Measurements from ENCODE around the gene TOX2. TPM values are rescaled to one million over a fixed set of nuclear protein-coding genes. Genes with fewer than 3 reads are reported as not detected.
A peak's percentile ranks its signal among the peaks of the same experiment; 100 is the strongest.

The TOX2 gene
- total and polyA plus RNA-seq, 2 of the 8 experiments (the other 6 are each of a cell fraction or from before 2014, with no cell fraction given): 1.8 to 3.4 TPM

DNA sequence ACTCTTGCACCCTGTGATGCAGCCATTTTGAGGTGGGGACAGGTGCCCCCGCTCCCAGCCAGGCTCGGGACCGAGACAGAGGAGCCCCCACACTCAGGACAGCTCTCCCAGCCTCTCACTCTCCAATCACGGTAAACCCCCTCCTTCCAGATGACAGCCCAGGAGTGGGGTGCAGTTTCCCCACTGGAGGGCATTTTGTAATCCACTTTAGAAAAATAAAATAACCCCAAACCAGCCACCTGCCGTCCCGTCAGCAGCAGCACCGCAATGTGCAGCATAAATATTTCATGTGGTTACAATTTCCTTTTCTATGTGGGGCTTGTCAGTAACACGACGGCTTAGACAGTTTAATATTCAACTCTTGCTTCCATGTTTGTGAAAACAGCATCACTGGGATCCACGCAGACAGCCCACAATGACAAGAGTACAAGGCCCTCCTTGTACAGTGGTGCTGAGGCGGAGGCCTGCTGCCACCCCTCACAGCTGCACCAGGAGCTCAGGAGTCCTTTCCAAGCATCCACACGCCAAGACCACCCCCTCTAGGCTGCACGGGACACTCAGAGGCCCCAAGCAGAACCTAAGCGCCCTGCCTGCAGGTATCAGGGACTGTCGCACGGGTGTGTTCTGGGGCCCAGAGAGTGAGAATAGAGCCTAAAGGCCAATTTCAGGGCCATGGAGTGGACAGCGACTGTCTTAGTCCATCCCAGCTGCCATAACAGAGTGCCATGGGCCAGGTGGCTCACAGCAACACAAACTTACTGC, 155.7 kb downstream of the TOX2 start:
- Histone ChIP-seq H2BK5ac (ENCODE audit: low read depth, low read length) (no peak overlapping the region), H4K8ac (ENCODE audit: extremely low read depth, insufficient read depth, low read length) (peak overlapping the region; percentile 47; the same call in 1 of the 2 replicates), H2BK12ac (ENCODE audit: low read depth, low read length) (no peak overlapping the region), H3K4ac (replicated peaks; ENCODE audit: insufficient read length, low read depth, low read length) (no peak overlapping the region), H3K27ac (ENCODE audit: low read depth, low read length) (no peak overlapping the region), H3K23me2 (ENCODE audit: low read depth, low read length) (no peaks in the 10 kb centered on the region), H3K4me2 (ENCODE audit: insufficient read depth in 1 of 2, low read depth in 2 of 2, low read length in 2 of 2) (no peak overlapping the region), H2BK120ac (replicated peaks; ENCODE audit: low read depth, low read length) (no peak overlapping the region), H3K9ac (replicated peaks in 1 of 4; ENCODE audit: extremely low read depth in 1 of 4, low read depth in 3 of 4, low read length in 3 of 4) (no peak overlapping the region), H3K36me3 (ENCODE audit: control insufficient read depth in 2 of 4, insufficient read depth in 4 of 4, low read length in 3 of 4) (no peaks in the 10 kb centered on the region), H3K4me3 (ENCODE audit: extremely low read depth in 1 of 4, insufficient read depth in 2 of 4, low read depth in 3 of 4, low read length in 4 of 4) (no peak overlapping the region), H3K4me1 (replicated peaks in 1 of 4; ENCODE audit: control insufficient read depth in 3 of 4, insufficient read depth in 4 of 4, low read length in 3 of 4) (peaks cover 0 to 7% (median 1%) of the 10 kb centered on the region in 4 experiments; a peak in 3 of 7 replicates), H4K91ac (replicated peaks; ENCODE audit: insufficient read length, low read length) (no peak overlapping the region), H3K23ac (ENCODE audit: insufficient read length) (no peak overlapping the region), H4K20me1 (replicated peaks in 1 of 2; ENCODE audit: control insufficient read depth in 1 of 2, insufficient read depth in 2 of 2, low read length in 2 of 2) (no peaks in the 10 kb centered on the region), H2AFZ (ENCODE audit: low read length) (no peak overlapping the region), H3K79me2 (ENCODE audit: control insufficient read depth in 1 of 2, insufficient read depth in 2 of 2, low read length in 2 of 2) (no peaks in the 10 kb centered on the region), H3K14ac (ENCODE audit: insufficient read length) (no peak overlapping the region), H2BK15ac (ENCODE audit: low read length) (no peak overlapping the region), H4K5ac (ENCODE audit: insufficient read length, low read depth, low read length) (no peak overlapping the region), H3K56ac (replicated peaks; ENCODE audit: insufficient read length, low read depth, low read length) (no peak overlapping the region), H3K79me1 (ENCODE audit: low read depth, low read length) (no peaks in the 10 kb centered on the region), H2BK20ac (ENCODE audit: low read length) (no peak overlapping the region), H3K18ac (ENCODE audit: extremely low read depth, low read length) (no peak overlapping the region), H3K9me3 (ENCODE audit: insufficient read depth in 2 of 2, low read depth in 1 of 2, low read length in 1 of 2) (no peaks in the 10 kb centered on the region), H3K27me3 (replicated peaks in 1 of 4; ENCODE audit: control insufficient read depth in 3 of 4, extremely low read depth in 1 of 4, insufficient read depth in 3 of 4, low read length in 3 of 4) (no peaks in the 10 kb centered on the region), H2AK5ac (ENCODE audit: low read depth, low read length) (no peak overlapping the region)
- CTCF ChIA-PET (ENCODE audit: partially characterized antibody): interaction anchor here (0.5 to 3.0 kb wide), 7 partner anchors 11 to 313 kb away, joined by 3 to 19 read pairs (median 3); no protein-coding TSS in a partner anchor
- 89% methylated on average over 17 of the region's 17 CpGs; no CpG with 5 or more reads in 1 of the 2 experiments for WGBS, 2 experiments (ENCODE audit: extremely low coverage in 1 of 2, insufficient coverage in 1 of 2, insufficient read length in 1 of 2, insufficient replicate concordance in 2 of 2, low coverage in 1 of 2, low lambda C conversion rate in 2 of 2, missing lambda C conversion rate in 1 of 2)
- no peak for FAIRE-seq
- POLR2A ChIA-PET (ENCODE audit: partially characterized antibody): no interaction called here
- peak in 1 of 2 experiments; percentile 27 for DNase-seq (ENCODE audit: low read depth in 1 of 2, low spot score in 2 of 2)
- TF ChIP-seq, protein P1, sequence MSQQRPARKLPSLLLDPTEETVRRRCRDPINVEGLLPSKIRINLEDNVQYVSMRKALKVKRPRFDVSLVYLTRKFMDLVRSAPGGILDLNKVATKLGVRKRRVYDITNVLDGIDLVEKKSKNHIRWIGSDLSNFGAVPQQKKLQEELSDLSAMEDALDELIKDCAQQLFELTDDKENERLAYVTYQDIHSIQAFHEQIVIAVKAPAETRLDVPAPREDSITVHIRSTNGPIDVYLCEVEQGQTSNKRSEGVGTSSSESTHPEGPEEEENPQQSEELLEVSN (IDR thresholded peaks at IDR 0.05): no peak
- TF ChIP-seq ASH2L (IDR thresholded peaks at IDR 0.05; ENCODE audit: low read length) (no peak), BACH1 (IDR thresholded peaks at IDR 0.05; ENCODE audit: low read length) (no peak), POLR2A (IDR thresholded peaks at IDR 0.05; ENCODE audit: control extremely low read depth in 1 of 2, low read depth in 2 of 2, low read length in 2 of 2) (no peak), KDM4A (IDR thresholded peaks at IDR 0.05; ENCODE audit: low read depth, low read length, severe bottlenecking) (no peak), GABPA (IDR thresholded peaks at IDR 0.05; ENCODE audit: borderline replicate concordance, insufficient read depth, low read length) (no peak), HDAC2 (IDR thresholded peaks at IDR 0.05; ENCODE audit: borderline replicate concordance in 1 of 2, low read depth in 2 of 2, low read length in 2 of 2) (no peak), RNF2 (IDR thresholded peaks at IDR 0.05; ENCODE audit: borderline replicate concordance, low read depth, low read length, missing control alignments, poor library complexity, severe bottlenecking) (no peak), JUN (IDR thresholded peaks at IDR 0.05; ENCODE audit: low read depth, low read length) (no peak)

Measured in H1 (cell line).